Trophoblast cell (in vitro differentiated cells and primary cell): ENCODE measurements around the gene DAND5.

Source experiments
- DNase-seq, 2 donors: peaks; one replicate each; pipeline ENCODE4 v3.0.0-alpha.2; 2016
- H2AFZ ChIP-seq: 2 replicates; pipeline ENCODE4 v1.6.1; 2013; ENCODE audit warnings: low read length, moderate library complexity, mild to moderate bottlenecking; ENCODE audit not compliant: insufficient read depth, poor library complexity
- H2AK5ac ChIP-seq: 2 replicates; pipeline ENCODE4 v1.6.1; 2013; ENCODE audit warnings: mild to moderate bottlenecking, low read length
- H2BK120ac ChIP-seq: 2 replicates; pipeline ENCODE4 v1.6.1; 2013; ENCODE audit warnings: low read length, mild to moderate bottlenecking, moderate library complexity; ENCODE audit not compliant: insufficient read depth, poor library complexity
- H2BK12ac ChIP-seq: 2 replicates; pipeline ENCODE4 v1.6.1; 2013; ENCODE audit warnings: mild to moderate bottlenecking, low read length, moderate library complexity
- H2BK5ac ChIP-seq: 2 replicates; pipeline ENCODE4 v1.6.1; 2013; ENCODE audit warnings: low read length, low read depth, moderate library complexity, mild to moderate bottlenecking; ENCODE audit not compliant: poor library complexity
- H3K14ac ChIP-seq: 2 replicates; pipeline ENCODE4 v1.6.1; 2013; ENCODE audit warnings: mild to moderate bottlenecking, low read length
- H3K18ac ChIP-seq: 2 replicates; pipeline ENCODE4 v1.6.1; 2013; ENCODE audit warnings: mild to moderate bottlenecking, low read length
- H3K23ac ChIP-seq: 2 replicates; pipeline ENCODE4 v1.6.1; 2013; ENCODE audit warnings: low read length
- H3K27ac ChIP-seq: 2 replicates; pipeline ENCODE4 v1.5.1; 2013; ENCODE audit warnings: low read depth, mild to moderate bottlenecking, inconsistent platforms, low read length, moderate library complexity
- H3K27me3 ChIP-seq: 2 replicates; pipeline ENCODE4 v1.6.1; 2013; ENCODE audit warnings: inconsistent platforms, mild to moderate bottlenecking, low read length, moderate library complexity; ENCODE audit not compliant: insufficient read depth
- H3K36me3 ChIP-seq, 2 experiments: 1 replicate in 1 of 2; 2 replicates in 1 of 2; pipeline ENCODE4 v1.6.1; 2013; ENCODE audit warnings: low read length in 2 of 2, mild to moderate bottlenecking in 2 of 2, moderate library complexity in 1 of 2; ENCODE audit not compliant: insufficient read depth in 2 of 2, control insufficient read depth in 1 of 2
- H3K4ac ChIP-seq: 2 replicates; pipeline ENCODE4 v1.6.1; 2013; ENCODE audit warnings: low read depth, mild to moderate bottlenecking, low read length, moderate library complexity
- H3K4me1 ChIP-seq, 2 experiments: 1 replicate in 1 of 2; 2 replicates in 1 of 2; pipeline ENCODE4 v1.6.1; 2013; ENCODE audit warnings: low read length in 2 of 2, mild to moderate bottlenecking in 2 of 2, moderate library complexity in 1 of 2; ENCODE audit not compliant: insufficient read depth in 2 of 2, control insufficient read depth in 1 of 2
- H3K4me2 ChIP-seq: 2 replicates; pipeline ENCODE4 v1.6.1; 2013; ENCODE audit warnings: inconsistent platforms, mild to moderate bottlenecking, low read length, moderate library complexity
- H3K4me3 ChIP-seq: 2 replicates; pipeline ENCODE4 v1.5.1; 2013; ENCODE audit warnings: mild to moderate bottlenecking, low read depth, low read length, inconsistent platforms
- H3K79me1 ChIP-seq: one replicate; pipeline ENCODE4 v1.6.1; 2013; ENCODE audit warnings: low read length
- H3K79me2 ChIP-seq: 2 replicates; pipeline ENCODE4 v1.6.1; 2013; ENCODE audit warnings: low read length, mild to moderate bottlenecking; ENCODE audit not compliant: control insufficient read depth, insufficient read depth, poor library complexity
- H3K9ac ChIP-seq: 2 replicates; pipeline ENCODE4 v1.6.1; 2013; ENCODE audit warnings: mild to moderate bottlenecking, low read length
- H3K9me3 ChIP-seq: 2 replicates; pipeline ENCODE4 v1.6.1; 2013; ENCODE audit warnings: low read depth, mild to moderate bottlenecking, control low read depth, inconsistent platforms, low read length; ENCODE audit not compliant: insufficient read depth
- H4K12ac ChIP-seq: 2 replicates; pipeline ENCODE4 v1.6.1; 2013; ENCODE audit warnings: low read depth, mild to moderate bottlenecking, low read length, moderate library complexity
- H4K8ac ChIP-seq: 2 replicates; pipeline ENCODE4 v1.6.1; 2013; ENCODE audit warnings: low read depth, mild to moderate bottlenecking, low read length, moderate library complexity
- H4K91ac ChIP-seq: one replicate; pipeline ENCODE4 v1.6.1; 2013; ENCODE audit warnings: low read depth, mild to moderate bottlenecking, low read length, moderate library complexity
- WGBS: extraction: QIAGEN DNeasy Blood & Tissue Kit; methylation state at CpG from one replicate; pipeline ENCODE4 v1.1.7; 2013; ENCODE audit warnings: missing lambda C conversion rate; ENCODE audit not compliant: insufficient read length, insufficient coverage; ENCODE audit errors: extremely low coverage; 5-methylcytosine and 5-hydroxymethylcytosine counted together

The DAND5 gene

DNA sequence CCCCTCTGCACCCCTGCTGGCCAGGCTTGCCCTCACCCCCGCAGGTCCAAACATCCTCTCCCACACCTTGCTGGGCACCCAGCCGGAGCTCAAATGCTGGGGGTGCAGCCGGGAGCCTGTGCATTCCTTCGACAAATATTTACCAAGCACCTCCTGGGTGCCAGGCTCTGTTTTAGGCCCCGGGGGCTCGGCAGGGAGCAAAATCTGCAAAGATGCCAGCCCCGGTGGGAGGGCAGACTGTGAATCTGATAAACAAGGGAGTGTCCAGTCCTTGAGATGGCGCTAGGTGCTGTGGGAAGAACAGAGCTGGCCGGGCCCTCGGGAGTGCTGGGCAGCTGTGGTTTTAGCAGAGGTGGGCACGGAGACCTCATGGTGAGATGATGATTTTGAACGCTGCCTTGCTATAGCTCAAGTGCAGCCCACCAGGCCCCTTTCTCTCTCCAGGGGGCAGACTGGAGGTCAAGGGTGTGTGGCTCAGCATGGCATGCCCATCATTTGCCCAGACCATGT is 36.5 kb downstream of the DAND5 start:
- H3K36me3 ChIP-seq = no peaks in the 10 kb centered on the region
- no peak overlapping the region for H4K91ac ChIP-seq
- H3K23ac ChIP-seq = no peak overlapping the region
- WGBS = no CpG with 5 or more reads among the region's 12 CpGs
- H3K4ac ChIP-seq = no peak overlapping the region
- H3K9me3 ChIP-seq = peaks cover 14% of the 10 kb centered on the region
- no peak overlapping the region for H2BK12ac ChIP-seq
- H3K27ac ChIP-seq = no peak overlapping the region
- H3K27me3 ChIP-seq = peaks cover 55% of the 10 kb centered on the region
- H2BK5ac ChIP-seq = no peak overlapping the region
- no peak overlapping the region for H4K12ac ChIP-seq
- no peak overlapping the region for H4K8ac ChIP-seq
- no peak for DNase-seq
- H2AK5ac ChIP-seq = no peak overlapping the region
- H3K79me1 ChIP-seq = no peaks in the 10 kb centered on the region
- H3K9ac ChIP-seq = no peak overlapping the region
- no peaks in the 10 kb centered on the region for H3K79me2 ChIP-seq
- no peak overlapping the region for H2AFZ ChIP-seq
- no peak overlapping the region for H3K18ac ChIP-seq
- H2BK120ac ChIP-seq = no peak overlapping the region
- H3K14ac ChIP-seq = no peak overlapping the region
- no peaks in the 10 kb centered on the region for H3K4me1 ChIP-seq
- no peak overlapping the region for H3K4me3 ChIP-seq
- no peak overlapping the region for H3K4me2 ChIP-seq

DNA sequence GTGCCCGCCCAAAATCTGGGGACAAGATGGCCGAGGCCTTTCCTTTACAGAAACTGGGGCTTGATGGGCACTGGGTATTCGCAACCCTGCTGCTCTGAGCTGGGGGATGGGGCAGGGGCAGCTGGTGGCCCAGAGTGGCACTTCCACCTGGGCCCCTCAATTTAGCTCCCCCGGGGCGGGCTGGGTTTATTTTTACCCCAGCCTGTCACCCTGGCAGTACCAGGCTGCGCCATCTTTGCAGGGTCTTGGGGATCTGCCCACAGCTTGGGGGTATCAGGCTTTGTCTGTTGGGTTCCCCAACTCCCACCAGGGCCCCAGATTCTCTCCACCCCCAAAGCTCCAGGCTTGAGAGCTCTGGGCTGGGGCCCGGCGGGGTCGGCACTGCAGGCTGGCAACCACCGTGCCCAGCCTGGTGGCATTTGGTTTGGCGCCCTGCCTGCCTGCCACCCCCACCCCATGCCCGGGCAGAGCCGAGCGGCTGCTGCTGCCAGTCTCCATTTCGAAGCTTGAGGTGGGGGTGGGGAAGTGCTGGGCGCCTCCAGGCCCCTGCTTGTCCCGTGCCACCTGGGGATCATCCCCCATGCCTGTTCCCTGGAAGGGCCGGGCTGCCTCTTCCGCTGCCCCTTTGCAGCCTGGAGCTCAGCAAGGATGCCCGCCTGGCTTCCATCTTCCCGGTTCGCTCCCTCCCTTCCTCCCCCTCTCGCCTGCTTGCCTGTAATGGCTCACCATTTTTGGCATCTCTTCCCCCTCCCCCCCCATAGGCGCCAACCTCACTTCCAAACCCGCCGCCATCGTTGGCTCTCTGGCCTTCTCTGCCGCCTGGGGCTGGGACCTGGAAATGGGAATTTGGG is 37.3 kb downstream of the DAND5 start:
- H2BK12ac ChIP-seq = no peak overlapping the region
- no peaks in the 10 kb centered on the region for H3K79me1 ChIP-seq
- H3K4me2 ChIP-seq = no peak overlapping the region
- no peak overlapping the region for H4K8ac ChIP-seq
- H3K23ac ChIP-seq = no peak overlapping the region
- no peak overlapping the region for H2AK5ac ChIP-seq
- no peak overlapping the region for H4K12ac ChIP-seq
- no peak overlapping the region for H3K18ac ChIP-seq
- peaks cover 62% of the 10 kb centered on the region for H3K27me3 ChIP-seq
- H3K4me1 ChIP-seq = no peaks in the 10 kb centered on the region
- H3K4ac ChIP-seq = no peak overlapping the region
- no peak overlapping the region for H3K14ac ChIP-seq
- no peak overlapping the region for H2BK5ac ChIP-seq
- H2BK120ac ChIP-seq = no peak overlapping the region
- H3K27ac ChIP-seq = no peak overlapping the region
- no peaks in the 10 kb centered on the region for H3K79me2 ChIP-seq
- H3K4me3 ChIP-seq = no peak overlapping the region
- WGBS = no CpG with 5 or more reads among the region's 28 CpGs
- H3K9ac ChIP-seq = no peak overlapping the region
- H3K36me3 ChIP-seq = no peaks in the 10 kb centered on the region
- no peak overlapping the region for H4K91ac ChIP-seq
- H2AFZ ChIP-seq = no peak overlapping the region
- H3K9me3 ChIP-seq = peaks cover 15% of the 10 kb centered on the region
- DNase-seq = no peak

DNA sequence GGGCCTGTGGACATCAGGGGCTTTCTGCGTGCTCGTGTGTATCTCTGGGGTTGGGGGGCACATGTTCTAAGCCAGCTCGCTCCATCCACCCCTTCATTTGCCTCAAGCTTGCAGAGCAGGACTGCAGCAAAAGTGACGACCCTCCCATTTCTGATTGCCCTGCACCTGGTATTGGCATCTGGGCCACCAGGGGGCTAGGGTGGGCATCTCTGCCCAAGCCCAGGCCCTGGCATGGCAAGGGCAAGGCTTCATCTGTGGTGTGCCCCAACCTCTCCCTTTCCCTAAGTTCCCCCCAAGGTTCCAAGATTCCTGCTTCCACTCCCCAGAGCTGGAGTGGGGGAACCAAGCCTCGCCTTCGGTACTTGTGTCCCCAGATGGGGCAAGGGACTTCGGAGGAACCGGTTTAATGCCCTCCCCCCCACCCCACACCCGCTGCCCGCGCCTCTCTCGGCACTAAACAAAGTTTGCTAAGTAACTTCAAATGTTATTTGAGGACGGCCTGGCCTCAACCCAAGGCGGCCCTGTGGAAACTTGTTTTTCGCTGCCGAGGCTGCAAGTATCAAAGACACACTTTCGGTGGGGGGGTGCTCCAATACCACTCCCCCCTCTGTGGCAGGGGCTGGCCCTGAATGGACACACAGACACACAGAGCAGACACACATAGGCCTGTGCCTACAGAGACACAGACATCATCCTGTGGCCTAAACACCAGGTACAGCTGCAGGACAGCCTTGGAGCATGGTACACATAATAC is 38.1 kb downstream of the DAND5 start:
- Histone ChIP-seq H3K27me3 (peaks cover 70% of the 10 kb centered on the region), H3K4ac (no peak overlapping the region), H2BK120ac (no peak overlapping the region), H2AFZ (no peak overlapping the region), H3K14ac (no peak overlapping the region), H3K23ac (no peak overlapping the region), H2AK5ac (no peak overlapping the region), H2BK5ac (no peak overlapping the region), H4K91ac (no peak overlapping the region), H3K4me1 (no peaks in the 10 kb centered on the region), H3K18ac (no peak overlapping the region), H4K8ac (no peak overlapping the region), H3K79me2 (no peaks in the 10 kb centered on the region), H3K36me3 (no peaks in the 10 kb centered on the region), H2BK12ac (no peak overlapping the region), H3K27ac (no peak overlapping the region), H4K12ac (no peak overlapping the region), H3K4me2 (no peak overlapping the region), H3K9ac (no peak overlapping the region), H3K4me3 (no peak overlapping the region), H3K79me1 (no peaks in the 10 kb centered on the region), H3K9me3 (peaks cover 21% of the 10 kb centered on the region)
- DNase-seq = no peak
- no CpG with 5 or more reads among the region's 17 CpGs for WGBS

DNA sequence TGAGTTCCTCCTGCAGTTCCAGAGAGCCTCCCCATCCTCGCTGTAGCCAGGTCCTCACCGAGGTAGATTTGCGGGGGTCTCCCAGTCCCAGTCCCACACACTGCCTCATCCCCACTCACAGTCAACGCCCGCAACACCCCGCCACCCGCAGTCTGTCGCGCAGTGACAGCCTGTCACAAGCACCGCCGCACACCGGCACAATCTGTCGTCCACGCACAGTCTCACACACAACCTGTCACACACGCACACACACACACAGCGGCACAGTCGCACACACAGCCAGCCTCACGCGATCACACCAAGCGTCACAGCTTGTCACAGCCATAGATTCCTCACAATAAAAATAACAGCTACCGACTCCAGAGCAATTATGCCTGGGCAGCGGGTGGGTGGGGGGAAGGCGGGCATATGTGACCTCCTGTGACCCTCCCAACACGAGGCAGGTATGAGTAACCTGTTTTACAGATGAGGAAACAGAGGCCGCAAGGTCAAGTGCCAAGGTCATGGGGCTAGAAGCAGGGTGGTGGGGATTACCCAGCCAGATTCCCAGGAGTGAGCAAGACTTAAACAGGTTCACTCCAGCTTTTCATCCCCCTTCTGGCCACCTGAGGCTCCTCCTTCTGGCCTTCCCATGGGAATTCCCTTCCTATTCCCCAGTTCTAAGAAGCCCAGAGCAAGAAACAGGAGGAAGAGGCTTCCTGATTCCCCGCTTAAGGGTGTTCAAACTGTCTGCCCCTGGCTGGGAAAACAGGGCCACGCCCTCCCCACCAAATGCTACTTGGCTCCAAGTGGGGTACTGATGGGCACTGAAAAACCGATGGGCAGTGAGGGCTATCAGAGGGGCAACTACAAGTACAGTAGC is 39.8 kb downstream of the DAND5 start:
- H2BK5ac ChIP-seq = no peak overlapping the region
- H3K36me3 ChIP-seq = no peaks in the 10 kb centered on the region
- H3K9me3 ChIP-seq = peaks cover 16% of the 10 kb centered on the region
- no peak overlapping the region for H3K14ac ChIP-seq
- peak overlapping the region; percentile 25 for H3K4me3 ChIP-seq
- no peak overlapping the region for H2AFZ ChIP-seq
- H3K4me1 ChIP-seq = no peaks in the 10 kb centered on the region
- DNase-seq = no peak
- no peak overlapping the region for H3K4me2 ChIP-seq
- no peak overlapping the region for H3K9ac ChIP-seq
- WGBS = no CpG with 5 or more reads among the region's 28 CpGs
- no peaks in the 10 kb centered on the region for H3K79me1 ChIP-seq
- H3K18ac ChIP-seq = no peak overlapping the region
- no peak overlapping the region for H2BK120ac ChIP-seq
- H2AK5ac ChIP-seq = no peak overlapping the region
- no peak overlapping the region for H4K91ac ChIP-seq
- no peak overlapping the region for H3K4ac ChIP-seq
- H2BK12ac ChIP-seq = no peak overlapping the region
- H3K27ac ChIP-seq = no peak overlapping the region
- H4K8ac ChIP-seq = no peak overlapping the region
- H4K12ac ChIP-seq = no peak overlapping the region
- H3K27me3 ChIP-seq = peaks cover 81% of the 10 kb centered on the region
- no peaks in the 10 kb centered on the region for H3K79me2 ChIP-seq
- no peak overlapping the region for H3K23ac ChIP-seq
